SK-N-SH treated with all-trans-retinoic acid at 6 μM for 48 hours (cell line): Measurements from ENCODE around the gene CATSPERD.
"Not testable (repeated sequence)": the region's sequence is repeated elsewhere in the genome, so short reads cannot be mapped to it uniquely, and the experiment has no call there.

Source experiments
- ATAC-seq: fragments of 200-7000 bp; cut with Tn5 transposase; 3 replicates; pipeline ENCODE4 v1.9.1; 2020; ENCODE audit warnings: mild to moderate bottlenecking, moderate library complexity
- ARNTL ChIP-seq: fragments of 450-650 bp; formaldehyde crosslinking; IDR thresholded peaks from 2 replicates; pipeline ENCODE4 v1.5.0; 2020; ENCODE audit warnings: low read depth, mild to moderate bottlenecking, moderate library complexity, borderline replicate concordance
- BACH2 ChIP-seq: fragments of 250-450 bp; sonication (Bioruptor Pico); IDR thresholded peaks from 2 replicates; pipeline ENCODE4 v1.9.0; 2021; ENCODE audit warnings: mild to moderate bottlenecking, borderline replicate concordance
- CSDC2 ChIP-seq: fragments of 250-450 bp; sonication (Bioruptor Pico); IDR thresholded peaks from 2 replicates; pipeline ENCODE4 v1.5.0; 2020; ENCODE audit warnings: mild to moderate bottlenecking, moderate library complexity
- CSRNP3 ChIP-seq: fragments of 250-450 bp; sonication (Bioruptor Pico); IDR thresholded peaks from 2 replicates; pipeline ENCODE4 v1.5.1; 2021; ENCODE audit warnings: mild to moderate bottlenecking, moderate library complexity
- ESRRG ChIP-seq: fragments of 250-450 bp; sonication (Bioruptor Pico); IDR thresholded peaks from 2 replicates; pipeline ENCODE4 v1.6.1; 2021; ENCODE audit warnings: mild to moderate bottlenecking
- GLIS3 ChIP-seq: fragments of 250-450 bp; sonication (Bioruptor Pico); IDR thresholded peaks from 2 replicates; pipeline ENCODE4 v1.5.0; 2020; ENCODE audit warnings: mild to moderate bottlenecking, moderate library complexity
- ISL1 ChIP-seq: fragments of 250-450 bp; sonication (Bioruptor Pico); IDR thresholded peaks from 2 replicates; pipeline ENCODE4 v2.1.2; 2022; ENCODE audit warnings: mild to moderate bottlenecking, moderate library complexity
- OSR1 ChIP-seq: fragments of 250-450 bp; sonication (Bioruptor Pico); IDR thresholded peaks from 2 replicates; pipeline ENCODE4 v1.8.0; 2022; ENCODE audit warnings: moderate library complexity, mild to moderate bottlenecking, inconsistent platforms
- POU6F1 ChIP-seq: fragments of 250-450 bp; sonication (Bioruptor Pico); IDR thresholded peaks from 2 replicates; pipeline ENCODE4 v1.8.0; 2021; ENCODE audit warnings: low read depth, mild to moderate bottlenecking, moderate library complexity, borderline replicate concordance
- PPARA ChIP-seq: fragments of 250-450 bp; sonication (Bioruptor Pico); IDR thresholded peaks from 2 replicates; pipeline ENCODE4 v1.5.0; 2020; ENCODE audit warnings: mild to moderate bottlenecking, borderline replicate concordance
- RARB ChIP-seq: fragments of 250-450 bp; sonication (Bioruptor Pico); IDR thresholded peaks from 2 replicates; pipeline ENCODE4 v1.8.0; 2021; ENCODE audit warnings: mild to moderate bottlenecking, moderate library complexity
- SNAI2 ChIP-seq: fragments of 250-450 bp; sonication (Bioruptor Pico); IDR thresholded peaks from 2 replicates; pipeline ENCODE4 v1.5.0; 2020; ENCODE audit warnings: mild to moderate bottlenecking, moderate library complexity
- TCF4 ChIP-seq: fragments of 250-450 bp; sonication (Bioruptor Pico); IDR thresholded peaks from 2 replicates; pipeline ENCODE4 v1.8.0; 2021; ENCODE audit warnings: mild to moderate bottlenecking, moderate library complexity, borderline replicate concordance
- TOX ChIP-seq: fragments of 250-450 bp; sonication (Bioruptor Pico); IDR thresholded peaks from 2 replicates; pipeline ENCODE4 v1.8.0; 2021; ENCODE audit warnings: mild to moderate bottlenecking, moderate library complexity, borderline replicate concordance
- ZFP3 ChIP-seq: fragments of 250-450 bp; sonication (Bioruptor Pico); IDR thresholded peaks from 2 replicates; pipeline ENCODE4 v1.5.0; 2020; ENCODE audit warnings: mild to moderate bottlenecking, moderate library complexity
- ZFP30 ChIP-seq: fragments of 450-650 bp; formaldehyde crosslinking; IDR thresholded peaks from 2 replicates; pipeline ENCODE4 v1.5.0; 2022; ENCODE audit warnings: mild to moderate bottlenecking, moderate library complexity
- ZNF565 ChIP-seq: fragments of 450-650 bp; formaldehyde crosslinking; conservative IDR thresholded peaks from 2 replicates; pipeline ENCODE4 v1.5.0; 2020; ENCODE audit warnings: low read depth, mild to moderate bottlenecking, moderate library complexity
- ZNF70 ChIP-seq: fragments of 450-650 bp; formaldehyde crosslinking; IDR thresholded peaks from 2 replicates; pipeline ENCODE4 v1.5.0; 2020; ENCODE audit warnings: mild to moderate bottlenecking, moderate library complexity
- ZNF8 ChIP-seq: fragments of 450-650 bp; formaldehyde crosslinking; IDR thresholded peaks from 2 replicates; pipeline ENCODE4 v1.5.0; 2020; ENCODE audit warnings: mild to moderate bottlenecking, moderate library complexity
- TF ChIP-seq, protein P1 (sequence below): fragments of 250-450 bp; sonication (Bioruptor Pico); IDR thresholded peaks from 2 replicates; pipeline ENCODE4 v1.5.1; 2020; ENCODE audit warnings: low read depth, mild to moderate bottlenecking, moderate library complexity
- TF ChIP-seq, protein P2 (sequence below): fragments of 250-450 bp; sonication (Bioruptor Pico); IDR thresholded peaks from 2 replicates; pipeline ENCODE4 v1.8.0; 2020; ENCODE audit warnings: mild to moderate bottlenecking, moderate library complexity, borderline replicate concordance

CATSPERD gene

DNA sequence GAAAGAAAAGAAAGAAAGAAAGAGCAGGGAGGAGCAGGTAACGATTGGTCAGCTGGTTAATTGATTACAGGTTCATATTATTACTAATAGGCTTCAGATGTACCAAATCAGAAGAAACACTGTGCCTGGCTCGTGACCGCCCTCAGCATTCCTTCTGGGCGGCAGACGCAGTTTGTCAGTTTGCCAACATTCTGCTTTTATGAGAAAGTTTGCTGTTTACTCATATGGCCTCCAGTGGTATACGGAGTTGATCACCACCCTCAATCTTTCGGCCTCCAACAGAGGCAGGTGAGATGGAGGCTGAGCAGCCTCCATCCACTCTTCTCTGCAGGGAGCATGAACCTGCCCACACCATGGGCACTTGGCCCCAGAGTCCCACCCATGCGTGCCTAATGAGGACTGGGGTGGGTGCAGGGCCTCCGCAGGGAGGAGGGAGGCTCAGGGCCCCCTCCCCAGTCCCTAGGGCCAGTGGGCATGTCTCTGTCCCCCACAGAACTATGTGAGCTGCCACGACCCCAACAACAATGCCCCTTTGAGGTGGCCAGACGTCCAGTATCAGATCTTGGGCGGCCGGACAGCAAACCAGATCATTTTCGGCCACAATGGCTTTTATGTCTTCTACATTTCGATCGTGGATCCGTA is 55.4 kb downstream of the CATSPERD start:
- peak; percentile 44 for ATAC-seq
- no peak for TF ChIP-seq ZNF565
- no peak for TF ChIP-seq RARB (CRISPR knock-in tag)
- TF ChIP-seq ZNF8 (CRISPR knock-in tag), result no peak
- no peak for TF ChIP-seq ARNTL (CRISPR knock-in tag)
- TF ChIP-seq TOX (CRISPR knock-in tag), result no peak
- TF ChIP-seq CSRNP3, result no peak
- TF ChIP-seq, protein P1, sequence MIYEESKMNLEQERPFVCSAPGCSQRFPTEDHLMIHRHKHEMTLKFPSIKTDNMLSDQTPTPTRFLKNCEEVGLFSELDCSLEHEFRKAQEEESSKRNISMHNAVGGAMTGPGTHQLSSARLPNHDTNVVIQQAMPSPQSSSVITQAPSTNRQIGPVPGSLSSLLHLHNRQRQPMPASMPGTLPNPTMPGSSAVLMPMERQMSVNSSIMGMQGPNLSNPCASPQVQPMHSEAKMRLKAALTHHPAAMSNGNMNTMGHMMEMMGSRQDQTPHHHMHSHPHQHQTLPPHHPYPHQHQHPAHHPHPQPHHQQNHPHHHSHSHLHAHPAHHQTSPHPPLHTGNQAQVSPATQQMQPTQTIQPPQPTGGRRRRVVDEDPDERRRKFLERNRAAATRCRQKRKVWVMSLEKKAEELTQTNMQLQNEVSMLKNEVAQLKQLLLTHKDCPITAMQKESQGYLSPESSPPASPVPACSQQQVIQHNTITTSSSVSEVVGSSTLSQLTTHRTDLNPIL, result no peak
- no peak for TF ChIP-seq ZNF70 (CRISPR knock-in tag)
- TF ChIP-seq POU6F1 (CRISPR knock-in tag), result no peak
- TF ChIP-seq GLIS3 (CRISPR knock-in tag), result no peak
- no peak for TF ChIP-seq CSDC2
- no peak for TF ChIP-seq OSR1 (CRISPR knock-in tag)
- TF ChIP-seq BACH2 (CRISPR knock-in tag), result no peak
- TF ChIP-seq, protein P2, sequence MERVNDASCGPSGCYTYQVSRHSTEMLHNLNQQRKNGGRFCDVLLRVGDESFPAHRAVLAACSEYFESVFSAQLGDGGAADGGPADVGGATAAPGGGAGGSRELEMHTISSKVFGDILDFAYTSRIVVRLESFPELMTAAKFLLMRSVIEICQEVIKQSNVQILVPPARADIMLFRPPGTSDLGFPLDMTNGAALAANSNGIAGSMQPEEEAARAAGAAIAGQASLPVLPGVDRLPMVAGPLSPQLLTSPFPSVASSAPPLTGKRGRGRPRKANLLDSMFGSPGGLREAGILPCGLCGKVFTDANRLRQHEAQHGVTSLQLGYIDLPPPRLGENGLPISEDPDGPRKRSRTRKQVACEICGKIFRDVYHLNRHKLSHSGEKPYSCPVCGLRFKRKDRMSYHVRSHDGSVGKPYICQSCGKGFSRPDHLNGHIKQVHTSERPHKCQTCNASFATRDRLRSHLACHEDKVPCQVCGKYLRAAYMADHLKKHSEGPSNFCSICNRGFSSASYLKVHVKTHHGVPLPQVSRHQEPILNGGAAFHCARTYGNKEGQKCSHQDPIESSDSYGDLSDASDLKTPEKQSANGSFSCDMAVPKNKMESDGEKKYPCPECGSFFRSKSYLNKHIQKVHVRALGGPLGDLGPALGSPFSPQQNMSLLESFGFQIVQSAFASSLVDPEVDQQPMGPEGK (CRISPR knock-in tag), result no peak
- TF ChIP-seq ESRRG (CRISPR knock-in tag), result no peak
- no peak for TF ChIP-seq ZFP30 (CRISPR knock-in tag)

DNA sequence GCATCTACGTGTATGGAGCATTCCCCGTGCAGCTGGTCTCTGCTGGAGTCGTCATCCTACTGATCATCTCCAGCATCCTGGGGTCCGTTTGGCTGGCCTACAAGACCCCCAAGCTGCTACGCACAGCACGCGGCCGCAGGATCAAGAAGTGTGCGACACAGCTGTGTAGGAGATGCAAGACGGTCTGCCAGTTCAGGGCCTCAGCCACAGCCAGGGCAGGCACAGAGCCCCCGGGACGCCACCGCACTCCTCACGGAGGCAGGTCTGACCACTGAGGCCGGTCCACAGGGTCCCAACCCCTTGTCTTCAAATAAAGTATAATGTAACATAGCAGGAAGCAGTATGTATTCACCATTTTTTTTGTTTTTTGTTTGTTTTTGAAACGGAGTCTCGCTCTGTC is 58.0 kb downstream of the CATSPERD start:
- TF ChIP-seq ESRRG (CRISPR knock-in tag) (no peak), ZFP3 (no peak), ZNF565 (no peak), ZFP30 (CRISPR knock-in tag) (no peak), PPARA (CRISPR knock-in tag) (no peak), ARNTL (CRISPR knock-in tag) (no peak), CSDC2 (no peak), TOX (CRISPR knock-in tag) (no peak), OSR1 (CRISPR knock-in tag) (no peak), TCF4 (CRISPR knock-in tag) (no peak), GLIS3 (CRISPR knock-in tag) (no peak), CSRNP3 (no peak), ISL1 (no peak), POU6F1 (CRISPR knock-in tag) (no peak), SNAI2 (CRISPR knock-in tag) (no peak)
- TF ChIP-seq, protein P1, result no peak
- no peak for ATAC-seq

GRCh38 chr19:5780916-5781315 is 60.5 kb downstream of the CATSPERD start:
- not testable (repeated sequence) for ATAC-seq
